ENCODE measurements around the gene LMNB1.

The LMNB1 gene

DNA sequence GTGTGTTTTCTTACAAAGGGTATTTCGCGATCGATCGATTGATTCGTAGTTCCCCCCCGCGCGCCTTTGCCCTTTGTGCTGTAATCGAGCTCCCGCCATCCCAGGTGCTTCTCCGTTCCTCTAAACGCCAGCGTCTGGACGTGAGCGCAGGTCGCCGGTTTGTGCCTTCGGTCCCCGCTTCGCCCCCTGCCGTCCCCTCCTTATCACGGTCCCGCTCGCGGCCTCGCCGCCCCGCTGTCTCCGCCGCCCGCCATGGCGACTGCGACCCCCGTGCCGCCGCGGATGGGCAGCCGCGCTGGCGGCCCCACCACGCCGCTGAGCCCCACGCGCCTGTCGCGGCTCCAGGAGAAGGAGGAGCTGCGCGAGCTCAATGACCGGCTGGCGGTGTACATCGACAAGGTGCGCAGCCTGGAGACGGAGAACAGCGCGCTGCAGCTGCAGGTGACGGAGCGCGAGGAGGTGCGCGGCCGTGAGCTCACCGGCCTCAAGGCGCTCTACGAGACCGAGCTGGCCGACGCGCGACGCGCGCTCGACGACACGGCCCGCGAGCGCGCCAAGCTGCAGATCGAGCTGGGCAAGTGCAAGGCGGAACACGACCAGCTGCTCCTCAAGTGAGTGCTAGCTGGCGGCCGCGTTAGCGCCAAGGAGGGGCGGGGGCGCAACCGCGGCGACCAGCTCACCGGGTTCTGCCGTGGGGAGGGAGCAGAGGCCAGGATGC, 480 bp downstream of the LMNB1 start (continued):
- TF ChIP-seq, protein P1, sequence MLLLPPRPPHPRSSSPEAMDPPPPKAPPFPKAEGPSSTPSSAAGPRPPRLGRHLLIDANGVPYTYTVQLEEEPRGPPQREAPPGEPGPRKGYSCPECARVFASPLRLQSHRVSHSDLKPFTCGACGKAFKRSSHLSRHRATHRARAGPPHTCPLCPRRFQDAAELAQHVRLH (tag by site-specific recombination; IDR thresholded peaks at IDR 0.05) = 0 out of 2 replicates have a peak, but pooled peaks have one; percentile 29
- TF ChIP-seq GLI4 (tag by site-specific recombination; IDR thresholded peaks at IDR 0.05) (peak; percentile 29; the same call in 1 of the 2 replicates), ZNF394 (tag by site-specific recombination; IDR thresholded peaks at IDR 0.05; ENCODE audit: borderline replicate concordance) (peak; percentile 56; the same call in 1 of the 2 replicates), ZNF660 (tag by site-specific recombination; IDR thresholded peaks at IDR 0.05) (peak; percentile 37; the same call in 1 of the 2 replicates), ZNF626 (tag by site-specific recombination; IDR thresholded peaks at IDR 0.05) (peak; percentile 54; the same call in 1 of the 2 replicates), ZNF777 (tag by site-specific recombination; IDR thresholded peaks at IDR 0.05; ENCODE audit: borderline replicate concordance) (peak; percentile 58; the same call in 1 of the 2 replicates), ZNF600 (tag by site-specific recombination; IDR thresholded peaks at IDR 0.05) (peak; percentile 88), ZNF585B (tag by site-specific recombination; IDR thresholded peaks at IDR 0.05) (peak; percentile 12; the same call in 1 of the 2 replicates), ZFHX2 (tag by site-specific recombination; conservative IDR thresholded peaks at IDR 0.05) (peak; percentile 60), ZNF169 (tag by site-specific recombination; IDR thresholded peaks at IDR 0.05) (no peak), ZNF133 (tag by site-specific recombination; IDR thresholded peaks at IDR 0.05) (no peak)
- TF ChIP-seq, protein P2, sequence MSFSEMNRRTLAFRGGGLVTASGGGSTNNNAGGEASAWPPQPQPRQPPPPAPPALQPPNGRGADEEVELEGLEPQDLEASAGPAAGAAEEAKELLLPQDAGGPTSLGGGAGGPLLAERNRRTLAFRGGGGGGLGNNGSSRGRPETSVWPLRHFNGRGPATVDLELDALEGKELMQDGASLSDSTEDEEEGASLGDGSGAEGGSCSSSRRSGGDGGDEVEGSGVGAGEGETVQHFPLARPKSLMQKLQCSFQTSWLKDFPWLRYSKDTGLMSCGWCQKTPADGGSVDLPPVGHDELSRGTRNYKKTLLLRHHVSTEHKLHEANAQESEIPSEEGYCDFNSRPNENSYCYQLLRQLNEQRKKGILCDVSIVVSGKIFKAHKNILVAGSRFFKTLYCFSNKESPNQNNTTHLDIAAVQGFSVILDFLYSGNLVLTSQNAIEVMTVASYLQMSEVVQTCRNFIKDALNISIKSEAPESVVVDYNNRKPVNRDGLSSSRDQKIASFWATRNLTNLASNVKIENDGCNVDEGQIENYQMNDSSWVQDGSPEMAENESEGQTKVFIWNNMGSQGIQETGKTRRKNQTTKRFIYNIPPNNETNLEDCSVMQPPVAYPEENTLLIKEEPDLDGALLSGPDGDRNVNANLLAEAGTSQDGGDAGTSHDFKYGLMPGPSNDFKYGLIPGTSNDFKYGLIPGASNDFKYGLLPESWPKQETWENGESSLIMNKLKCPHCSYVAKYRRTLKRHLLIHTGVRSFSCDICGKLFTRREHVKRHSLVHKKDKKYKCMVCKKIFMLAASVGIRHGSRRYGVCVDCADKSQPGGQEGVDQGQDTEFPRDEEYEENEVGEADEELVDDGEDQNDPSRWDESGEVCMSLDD (tag by site-specific recombination; IDR thresholded peaks at IDR 0.05) = no peak
- TF ChIP-seq, protein P3, sequence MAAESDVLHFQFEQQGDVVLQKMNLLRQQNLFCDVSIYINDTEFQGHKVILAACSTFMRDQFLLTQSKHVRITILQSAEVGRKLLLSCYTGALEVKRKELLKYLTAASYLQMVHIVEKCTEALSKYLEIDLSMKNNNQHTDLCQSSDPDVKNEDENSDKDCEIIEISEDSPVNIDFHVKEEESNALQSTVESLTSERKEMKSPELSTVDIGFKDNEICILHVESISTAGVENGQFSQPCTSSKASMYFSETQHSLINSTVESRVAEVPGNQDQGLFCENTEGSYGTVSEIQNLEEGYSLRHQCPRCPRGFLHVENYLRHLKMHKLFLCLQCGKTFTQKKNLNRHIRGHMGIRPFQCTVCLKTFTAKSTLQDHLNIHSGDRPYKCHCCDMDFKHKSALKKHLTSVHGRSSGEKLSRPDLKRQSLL (tag by site-specific recombination; IDR thresholded peaks at IDR 0.05) = peak; percentile 90
- TF ChIP-seq, protein P4, sequence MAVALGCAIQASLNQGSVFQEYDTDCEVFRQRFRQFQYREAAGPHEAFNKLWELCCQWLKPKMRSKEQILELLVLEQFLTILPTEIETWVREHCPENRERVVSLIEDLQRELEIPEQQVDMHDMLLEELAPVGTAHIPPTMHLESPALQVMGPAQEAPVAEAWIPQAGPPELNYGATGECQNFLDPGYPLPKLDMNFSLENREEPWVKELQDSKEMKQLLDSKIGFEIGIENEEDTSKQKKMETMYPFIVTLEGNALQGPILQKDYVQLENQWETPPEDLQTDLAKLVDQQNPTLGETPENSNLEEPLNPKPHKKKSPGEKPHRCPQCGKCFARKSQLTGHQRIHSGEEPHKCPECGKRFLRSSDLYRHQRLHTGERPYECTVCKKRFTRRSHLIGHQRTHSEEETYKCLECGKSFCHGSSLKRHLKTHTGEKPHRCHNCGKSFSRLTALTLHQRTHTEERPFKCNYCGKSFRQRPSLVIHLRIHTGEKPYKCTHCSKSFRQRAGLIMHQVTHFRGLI (tag by site-specific recombination; IDR thresholded peaks at IDR 0.05) = no peak

DNA sequence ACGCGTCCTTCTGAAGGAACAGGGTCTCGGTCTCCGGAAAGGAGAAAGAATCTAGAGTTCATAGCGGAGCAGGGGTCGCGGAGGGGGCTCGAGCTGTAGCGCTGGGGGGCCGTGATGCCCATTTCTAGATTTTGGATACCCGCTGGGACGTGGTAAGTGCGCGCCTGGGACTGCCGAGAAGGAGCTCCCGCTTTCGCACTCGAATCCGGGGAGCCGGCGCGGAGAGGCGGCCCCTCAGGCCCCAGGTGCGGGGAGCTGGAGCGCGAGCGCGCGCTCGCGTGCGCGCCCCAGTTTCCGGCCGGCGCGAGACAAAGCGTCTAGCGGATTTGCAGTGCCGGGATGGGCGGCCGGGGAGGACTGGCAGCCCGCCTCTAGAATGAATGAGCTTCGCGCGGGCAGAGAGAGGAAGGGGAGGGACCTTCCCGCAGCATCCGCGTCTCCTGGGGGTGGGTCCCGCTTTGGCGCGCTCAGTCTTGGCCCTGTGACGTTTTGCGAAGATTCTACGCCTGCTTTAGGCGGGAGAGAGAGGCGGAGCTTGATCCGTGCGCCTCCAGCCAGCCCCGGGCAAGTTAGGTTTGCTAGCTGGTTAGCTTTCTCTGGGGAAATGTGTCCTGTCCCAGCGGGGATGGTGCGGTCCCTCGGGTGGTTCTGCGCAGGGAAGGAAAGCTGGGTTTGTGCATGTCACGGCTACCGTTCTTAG, 1.2 kb downstream of the LMNB1 start:
- Histone ChIP-seq H3K4me3 (ENCODE audit: low read depth, low read length) (peak overlapping the region; percentile 90), H3K27ac (ENCODE audit: extremely low read depth, low read depth, low read length) (peak overlapping the region; percentile 100), H3K9me3 (ENCODE audit: control insufficient read depth, insufficient read depth, low read depth, low read length) (no peaks in the 10 kb centered on the region), H3K36me3 (ENCODE audit: control insufficient read depth in 2 of 2, insufficient read depth in 1 of 2, low read length in 2 of 2) (no peaks in the 10 kb centered on the region; a peak in 1 of 3 replicates), H3K4me1 (ENCODE audit: control insufficient read depth, insufficient read depth, low read length) (no peaks in the 10 kb centered on the region)
- POLR2A ChIA-PET = interaction anchor here (0.5 to 3.9 kb wide), 33 partner anchors 8 to 1354 kb away, joined by 3 to 51 read pairs (median 4); partner anchors contain the start of genes ALDH7A1, MARCHF3 and PRRC1
- CTCF ChIA-PET = interaction anchor here (0.6 to 5.5 kb wide), 11 partner anchors 10 to 288 kb away, joined by 3 to 137 read pairs (median 3); partner anchors contain the start of gene PHAX
- no peak for TF ChIP-seq ZNF23 (tag by site-specific recombination; IDR thresholded peaks at IDR 0.05; ENCODE audit: borderline replicate concordance)
- TF ChIP-seq, protein P5, sequence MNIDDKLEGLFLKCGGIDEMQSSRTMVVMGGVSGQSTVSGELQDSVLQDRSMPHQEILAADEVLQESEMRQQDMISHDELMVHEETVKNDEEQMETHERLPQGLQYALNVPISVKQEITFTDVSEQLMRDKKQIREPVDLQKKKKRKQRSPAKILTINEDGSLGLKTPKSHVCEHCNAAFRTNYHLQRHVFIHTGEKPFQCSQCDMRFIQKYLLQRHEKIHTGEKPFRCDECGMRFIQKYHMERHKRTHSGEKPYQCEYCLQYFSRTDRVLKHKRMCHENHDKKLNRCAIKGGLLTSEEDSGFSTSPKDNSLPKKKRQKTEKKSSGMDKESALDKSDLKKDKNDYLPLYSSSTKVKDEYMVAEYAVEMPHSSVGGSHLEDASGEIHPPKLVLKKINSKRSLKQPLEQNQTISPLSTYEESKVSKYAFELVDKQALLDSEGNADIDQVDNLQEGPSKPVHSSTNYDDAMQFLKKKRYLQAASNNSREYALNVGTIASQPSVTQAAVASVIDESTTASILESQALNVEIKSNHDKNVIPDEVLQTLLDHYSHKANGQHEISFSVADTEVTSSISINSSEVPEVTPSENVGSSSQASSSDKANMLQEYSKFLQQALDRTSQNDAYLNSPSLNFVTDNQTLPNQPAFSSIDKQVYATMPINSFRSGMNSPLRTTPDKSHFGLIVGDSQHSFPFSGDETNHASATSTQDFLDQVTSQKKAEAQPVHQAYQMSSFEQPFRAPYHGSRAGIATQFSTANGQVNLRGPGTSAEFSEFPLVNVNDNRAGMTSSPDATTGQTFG (tag by site-specific recombination; IDR thresholded peaks at IDR 0.05; ENCODE audit: borderline replicate concordance) = no peak
- 0 out of 2 replicates have a peak, but pooled peaks have one; percentile 34 for TF ChIP-seq ZNF610 (tag by site-specific recombination; IDR thresholded peaks at IDR 0.05; ENCODE audit: borderline replicate concordance)
- peak; percentile 70 for TF ChIP-seq IKZF3 (tag by site-specific recombination; IDR thresholded peaks at IDR 0.05)
- peak; percentile 95 for TF ChIP-seq GLIS2 (tag by site-specific recombination; IDR thresholded peaks at IDR 0.05)
- TF ChIP-seq ZBTB21 (tag by site-specific recombination; IDR thresholded peaks at IDR 0.05) = peak; percentile 89
- peak; percentile 78 for TF ChIP-seq GLIS1 (tag by site-specific recombination; IDR thresholded peaks at IDR 0.05)
- peak; percentile 68 for TF ChIP-seq KLF16 (tag by site-specific recombination; IDR thresholded peaks at IDR 0.05)
- peak; percentile 87 for TF ChIP-seq ZBTB8A (tag by site-specific recombination; IDR thresholded peaks at IDR 0.05)
- peak; percentile 19; the same call in 1 of the 2 replicates for TF ChIP-seq ZNF76 (tag by site-specific recombination; IDR thresholded peaks at IDR 0.05; ENCODE audit: borderline replicate concordance, low read depth)
- no peak for TF ChIP-seq HOXA7 (CRISPR knock-in tag; IDR thresholded peaks at IDR 0.05; ENCODE audit: borderline replicate concordance)
